Keratinocyte (primary cell): ENCODE measurements around the gene APOL3.

Experiments
- EZH2 ChIP-seq: IDR thresholded peaks from one replicate; pipeline ENCODE4 v1.6.1; 2012; ENCODE audit warnings: inconsistent platforms, mild to moderate bottlenecking, low read length, moderate library complexity
- TF ChIP-seq, protein P1 (sequence below), 3 experiments: IDR thresholded peaks in 1 of 3; conservative IDR thresholded peaks in 1 of 3; optimal IDR thresholded peaks in 1 of 3; 2 replicates in 2 of 3; 3 replicates in 1 of 3; pipeline versions ENCODE3 to v1.5.1; 2011; ENCODE audit warnings: low read length in 3 of 3, mild to moderate bottlenecking in 3 of 3, moderate library complexity in 2 of 3, control low read depth in 1 of 3, inconsistent platforms in 1 of 3; ENCODE audit not compliant: insufficient read depth in 2 of 3; ENCODE audit errors: extremely low read depth in 1 of 3

DNA sequence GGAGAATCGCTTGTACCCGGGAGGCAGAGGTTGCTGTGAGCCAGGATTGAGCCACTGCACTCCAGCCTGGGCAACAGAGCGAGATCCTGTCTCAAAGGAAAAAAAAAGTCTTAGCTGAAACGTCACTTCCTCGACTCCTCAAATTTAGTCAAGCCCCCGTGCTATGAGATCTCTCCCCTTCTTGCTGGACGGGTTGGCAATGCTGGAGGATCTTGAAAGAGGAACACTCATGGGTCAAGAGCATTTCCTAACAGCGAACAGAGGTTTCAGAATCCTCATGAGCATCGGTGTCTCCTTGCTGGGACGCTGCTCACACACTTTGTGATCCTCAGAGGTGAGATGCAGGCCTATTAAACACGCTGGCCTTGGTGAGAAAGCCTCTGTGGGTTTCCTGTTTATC lies 35.9 kb downstream of the APOL3 start:
- TF ChIP-seq, protein P1, sequence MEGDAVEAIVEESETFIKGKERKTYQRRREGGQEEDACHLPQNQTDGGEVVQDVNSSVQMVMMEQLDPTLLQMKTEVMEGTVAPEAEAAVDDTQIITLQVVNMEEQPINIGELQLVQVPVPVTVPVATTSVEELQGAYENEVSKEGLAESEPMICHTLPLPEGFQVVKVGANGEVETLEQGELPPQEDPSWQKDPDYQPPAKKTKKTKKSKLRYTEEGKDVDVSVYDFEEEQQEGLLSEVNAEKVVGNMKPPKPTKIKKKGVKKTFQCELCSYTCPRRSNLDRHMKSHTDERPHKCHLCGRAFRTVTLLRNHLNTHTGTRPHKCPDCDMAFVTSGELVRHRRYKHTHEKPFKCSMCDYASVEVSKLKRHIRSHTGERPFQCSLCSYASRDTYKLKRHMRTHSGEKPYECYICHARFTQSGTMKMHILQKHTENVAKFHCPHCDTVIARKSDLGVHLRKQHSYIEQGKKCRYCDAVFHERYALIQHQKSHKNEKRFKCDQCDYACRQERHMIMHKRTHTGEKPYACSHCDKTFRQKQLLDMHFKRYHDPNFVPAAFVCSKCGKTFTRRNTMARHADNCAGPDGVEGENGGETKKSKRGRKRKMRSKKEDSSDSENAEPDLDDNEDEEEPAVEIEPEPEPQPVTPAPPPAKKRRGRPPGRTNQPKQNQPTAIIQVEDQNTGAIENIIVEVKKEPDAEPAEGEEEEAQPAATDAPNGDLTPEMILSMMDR (optimal IDR thresholded peaks at IDR 0.05 in 1 of 3, IDR thresholded peaks at IDR 0.05 in 1 of 3, conservative IDR thresholded peaks at IDR 0.05 in 1 of 3; ENCODE audit: extremely low read depth in 1 of 3, insufficient read depth in 2 of 3, low read length in 3 of 3), result no peak
- TF ChIP-seq EZH2, result no peak
